Suprapubic skin (tissue), 4 donors: ENCODE results near the gene RFC2. TPM values are rescaled to one million over a fixed set of nuclear protein-coding genes. Genes with fewer than 3 reads are reported as not detected.

Experiments
- DNase-seq, 2 donors: peaks; one replicate each; pipeline ENCODE4 v3.0.0-alpha.2; 2019; ENCODE audit warnings: low spot score in 2 of 2
- H3K27ac ChIP-seq: fragments of 200-600 bp; sonication (generic); one replicate; pipeline ENCODE4 v1.5.1; 2019
- H3K27me3 ChIP-seq: fragments of 200-600 bp; sonication (generic); one replicate; pipeline ENCODE4 v1.5.1; 2019
- H3K36me3 ChIP-seq: fragments of 200-600 bp; sonication (generic); one replicate; pipeline ENCODE4 v1.5.1; 2019
- H3K4me1 ChIP-seq: fragments of 200-600 bp; sonication (generic); one replicate; pipeline ENCODE4 v1.5.1; 2019
- H3K4me3 ChIP-seq: fragments of 200-600 bp; sonication (generic); one replicate; pipeline ENCODE4 v1.5.1; 2019; ENCODE audit warnings: mild to moderate bottlenecking
- H3K9me3 ChIP-seq: fragments of 200-600 bp; sonication (generic); one replicate; pipeline ENCODE4 v1.5.1; 2019
- EP300 ChIP-seq: sonication (generic); formaldehyde crosslinking; IDR thresholded peaks from one replicate; pipeline ENCODE4 v1.6.1; 2017; ENCODE audit warnings: antibody characterized with exemption
- POLR2A ChIP-seq, 2 donors: fragments of 450-650 bp; IDR thresholded peaks; one replicate each; pipeline ENCODE4 v1.6.1; 2017; ENCODE audit warnings: antibody characterized with exemption in 2 of 2, mild to moderate bottlenecking in 2 of 2, moderate library complexity in 2 of 2
- POLR2AphosphoS5 ChIP-seq, 3 donors: sonication (generic); formaldehyde crosslinking; IDR thresholded peaks; one replicate each; pipeline ENCODE4 v1.6.1; 2017; ENCODE audit warnings: antibody characterized with exemption in 3 of 3
- WGBS: methylation state at CpG from one replicate; pipeline ENCODE4 v1.1.5; 2018; 5-methylcytosine and 5-hydroxymethylcytosine counted together
- total RNA-seq, 4 donors: library from RNA; depleted of rRNA; stranded (reverse); fragments of >200 nt; gene quantifications; one replicate each; pipeline ENCODE4 v1.1.0, GENCODE V29; 2016
- TF ChIP-seq, protein P1 (sequence below), 2 donors: fragments of 200-600 bp in 1 of 2; fragments of 450-650 bp in 1 of 2; sonication (generic) in 1 of 2; IDR thresholded peaks; one replicate each; pipeline ENCODE4 v1.5.1; 2016 to 2019; ENCODE audit warnings: antibody characterized with exemption in 2 of 2, mild to moderate bottlenecking in 1 of 2, moderate library complexity in 1 of 2

The RFC2 gene
- 10 to 100 TPM; 15.0 to 17.2 (median 16.4) TPM for total RNA-seq

DNA sequence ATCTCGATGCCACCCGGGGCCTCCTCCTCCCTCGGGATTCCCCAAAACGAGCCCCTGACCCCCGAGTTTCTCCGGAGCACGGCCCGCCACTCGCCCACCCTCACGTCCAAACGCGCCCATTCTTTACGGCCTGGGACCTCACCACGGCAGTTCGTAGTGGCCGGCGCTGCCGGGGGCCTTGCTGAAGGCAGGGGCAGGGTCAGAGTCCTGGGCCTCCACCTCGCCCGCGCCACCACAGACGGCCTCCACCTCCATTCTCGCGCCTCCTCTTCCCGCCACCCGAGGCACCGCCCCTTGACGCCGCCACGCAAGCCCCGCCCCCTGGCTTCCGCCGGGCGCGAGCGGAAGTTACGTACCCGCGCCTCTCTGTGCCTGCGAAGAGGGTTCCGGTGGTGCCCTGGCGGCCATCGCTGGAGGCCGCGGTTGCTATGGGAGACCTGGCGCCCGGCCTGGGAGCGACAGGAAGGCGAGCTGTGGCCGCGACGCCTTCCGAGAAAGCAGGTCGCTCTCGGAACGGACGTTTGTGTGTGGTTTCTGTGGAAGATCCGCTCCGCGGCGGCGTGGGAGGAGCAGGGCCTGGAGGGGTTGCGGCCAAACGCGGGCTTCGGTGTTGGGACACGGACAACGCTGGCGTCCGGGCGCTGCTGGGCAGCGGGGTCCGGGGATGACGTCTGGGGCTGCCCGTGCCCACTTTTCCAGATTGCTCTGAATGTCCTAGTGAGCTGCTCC lies at the start of gene RFC2:
Gene RFC2 (minus strand): TSS at position 271 of the 729 bp plus-strand sequence. CDS start 16 bp downstream, at position 255.
- no peaks in the 10 kb centered on the region for H3K9me3 ChIP-seq
- under 1% methylated on average over 31 of the region's 75 CpGs for WGBS
- peaks cover 22% of the 10 kb centered on the region for H3K36me3 ChIP-seq
- peak; percentile 97 to 98 for DNase-seq
- peak within 1 kb of the TSS; percentile 93 for H3K4me3 ChIP-seq
- TF ChIP-seq POLR2A (IDR thresholded peaks at IDR 0.05) (peak in 1 of 2 donors; percentile 65), EP300 (no peak), POLR2AphosphoS5 (IDR thresholded peaks at IDR 0.05) (peak; percentile 28 to 99 (median 89))
- TF ChIP-seq, protein P1, sequence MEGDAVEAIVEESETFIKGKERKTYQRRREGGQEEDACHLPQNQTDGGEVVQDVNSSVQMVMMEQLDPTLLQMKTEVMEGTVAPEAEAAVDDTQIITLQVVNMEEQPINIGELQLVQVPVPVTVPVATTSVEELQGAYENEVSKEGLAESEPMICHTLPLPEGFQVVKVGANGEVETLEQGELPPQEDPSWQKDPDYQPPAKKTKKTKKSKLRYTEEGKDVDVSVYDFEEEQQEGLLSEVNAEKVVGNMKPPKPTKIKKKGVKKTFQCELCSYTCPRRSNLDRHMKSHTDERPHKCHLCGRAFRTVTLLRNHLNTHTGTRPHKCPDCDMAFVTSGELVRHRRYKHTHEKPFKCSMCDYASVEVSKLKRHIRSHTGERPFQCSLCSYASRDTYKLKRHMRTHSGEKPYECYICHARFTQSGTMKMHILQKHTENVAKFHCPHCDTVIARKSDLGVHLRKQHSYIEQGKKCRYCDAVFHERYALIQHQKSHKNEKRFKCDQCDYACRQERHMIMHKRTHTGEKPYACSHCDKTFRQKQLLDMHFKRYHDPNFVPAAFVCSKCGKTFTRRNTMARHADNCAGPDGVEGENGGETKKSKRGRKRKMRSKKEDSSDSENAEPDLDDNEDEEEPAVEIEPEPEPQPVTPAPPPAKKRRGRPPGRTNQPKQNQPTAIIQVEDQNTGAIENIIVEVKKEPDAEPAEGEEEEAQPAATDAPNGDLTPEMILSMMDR (IDR thresholded peaks at IDR 0.05): peak; percentile 45 to 46
- H3K27me3 ChIP-seq: no peaks in the 10 kb centered on the region
- H3K4me1 ChIP-seq: peaks cover 24% of the 10 kb centered on the region
- H3K27ac ChIP-seq: peak within 1 kb of the TSS; percentile 95

DNA sequence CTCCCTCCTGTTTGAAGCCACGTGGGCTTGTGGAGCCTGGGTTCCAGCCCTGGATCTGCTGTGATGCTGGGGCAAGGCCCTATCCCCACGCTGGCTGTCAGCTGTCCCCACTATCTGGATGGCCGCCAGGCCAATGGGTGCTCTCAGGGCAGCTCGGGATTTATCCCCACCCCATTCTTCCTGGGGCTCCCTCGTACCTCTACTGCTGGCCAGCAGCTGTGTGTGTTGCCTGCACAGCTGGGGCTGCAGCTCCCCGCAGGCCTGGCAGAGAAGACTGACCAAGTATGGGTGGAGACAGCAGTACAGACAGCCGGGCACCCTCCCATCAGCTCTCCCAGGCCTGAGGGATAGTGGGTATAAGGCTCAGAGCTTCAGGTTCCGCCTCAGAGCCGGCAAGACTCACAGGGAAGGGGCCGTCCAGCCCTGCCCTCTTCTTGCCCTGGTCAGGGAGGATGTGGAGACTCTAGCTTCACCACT lies 48.6 kb upstream of the RFC2 start:
- Histone ChIP-seq H3K9me3 (no peaks in the 10 kb centered on the region), H3K4me3 (no peak overlapping the region), H3K27ac (no peak overlapping the region), H3K27me3 (no peaks in the 10 kb centered on the region), H3K4me1 (peaks cover 27% of the 10 kb centered on the region), H3K36me3 (no peaks in the 10 kb centered on the region)
- TF ChIP-seq EP300 (no peak), POLR2AphosphoS5 (IDR thresholded peaks at IDR 0.05) (no peak), POLR2A (IDR thresholded peaks at IDR 0.05) (no peak)
- TF ChIP-seq, protein P1 (IDR thresholded peaks at IDR 0.05): no peak
- WGBS: 40% methylated on average over 5 of the region's 10 CpGs
- no peak for DNase-seq

DNA sequence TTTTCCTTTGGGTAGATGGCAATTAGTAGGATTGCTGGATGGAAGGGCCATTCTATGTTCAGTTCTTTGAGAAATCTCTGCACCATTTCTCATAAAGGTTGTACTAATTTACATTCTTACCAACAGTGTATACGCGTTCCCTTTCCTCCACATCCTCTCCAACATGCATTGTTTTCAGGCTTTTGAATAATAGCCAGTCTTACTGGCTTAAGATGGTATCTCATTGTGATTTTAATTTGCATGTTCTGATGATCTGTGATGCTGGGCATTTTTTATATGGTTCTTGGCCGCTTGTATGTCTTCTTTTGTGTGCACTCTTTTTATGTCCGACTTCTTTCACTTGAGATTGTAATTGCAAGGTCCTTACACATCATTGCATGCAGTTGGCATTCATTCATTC lies 46.7 kb upstream of the RFC2 start:
- H3K9me3 ChIP-seq: no peaks in the 10 kb centered on the region
- H3K4me1 ChIP-seq: peaks cover 9% of the 10 kb centered on the region
- 83% methylated on average over 4 of the region's 4 CpGs for WGBS
- TF ChIP-seq EP300 (no peak), POLR2AphosphoS5 (IDR thresholded peaks at IDR 0.05) (no peak), POLR2A (IDR thresholded peaks at IDR 0.05) (no peak)
- TF ChIP-seq, protein P1 (IDR thresholded peaks at IDR 0.05): no peak
- no peaks in the 10 kb centered on the region for H3K36me3 ChIP-seq
- DNase-seq: no peak
- no peaks in the 10 kb centered on the region for H3K27me3 ChIP-seq
- H3K4me3 ChIP-seq: no peak overlapping the region
- no peak overlapping the region for H3K27ac ChIP-seq

DNA sequence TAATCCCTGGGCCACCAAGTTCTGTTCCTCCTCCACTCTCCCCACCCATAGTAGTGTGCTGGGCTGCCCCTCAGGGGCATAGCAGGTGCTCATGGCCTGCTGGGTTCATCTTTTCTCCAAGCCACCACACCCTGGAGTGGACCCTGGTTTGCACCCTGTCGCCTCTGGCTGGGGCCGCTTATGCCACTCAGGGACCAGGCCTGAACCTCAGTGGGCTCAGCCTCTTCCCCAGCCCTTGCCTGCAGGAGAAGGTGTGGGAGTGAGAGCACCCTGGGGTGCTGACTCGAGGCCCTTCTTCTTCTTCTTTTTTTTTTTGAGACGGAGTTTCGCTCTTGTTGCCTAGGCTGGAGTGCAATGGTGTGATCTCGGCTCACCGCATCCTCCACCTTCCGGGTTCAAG lies 45.2 kb upstream of the RFC2 start:
- no peak for DNase-seq
- no peak for TF ChIP-seq POLR2AphosphoS5 (IDR thresholded peaks at IDR 0.05)
- no peaks in the 10 kb centered on the region for H3K9me3 ChIP-seq
- H3K27me3 ChIP-seq: no peaks in the 10 kb centered on the region
- peaks cover 12% of the 10 kb centered on the region for H3K4me1 ChIP-seq
- H3K36me3 ChIP-seq: no peaks in the 10 kb centered on the region
- 86% methylated on average over 8 of the region's 8 CpGs for WGBS
- no peak overlapping the region for H3K27ac ChIP-seq
- no peak overlapping the region for H3K4me3 ChIP-seq

DNA sequence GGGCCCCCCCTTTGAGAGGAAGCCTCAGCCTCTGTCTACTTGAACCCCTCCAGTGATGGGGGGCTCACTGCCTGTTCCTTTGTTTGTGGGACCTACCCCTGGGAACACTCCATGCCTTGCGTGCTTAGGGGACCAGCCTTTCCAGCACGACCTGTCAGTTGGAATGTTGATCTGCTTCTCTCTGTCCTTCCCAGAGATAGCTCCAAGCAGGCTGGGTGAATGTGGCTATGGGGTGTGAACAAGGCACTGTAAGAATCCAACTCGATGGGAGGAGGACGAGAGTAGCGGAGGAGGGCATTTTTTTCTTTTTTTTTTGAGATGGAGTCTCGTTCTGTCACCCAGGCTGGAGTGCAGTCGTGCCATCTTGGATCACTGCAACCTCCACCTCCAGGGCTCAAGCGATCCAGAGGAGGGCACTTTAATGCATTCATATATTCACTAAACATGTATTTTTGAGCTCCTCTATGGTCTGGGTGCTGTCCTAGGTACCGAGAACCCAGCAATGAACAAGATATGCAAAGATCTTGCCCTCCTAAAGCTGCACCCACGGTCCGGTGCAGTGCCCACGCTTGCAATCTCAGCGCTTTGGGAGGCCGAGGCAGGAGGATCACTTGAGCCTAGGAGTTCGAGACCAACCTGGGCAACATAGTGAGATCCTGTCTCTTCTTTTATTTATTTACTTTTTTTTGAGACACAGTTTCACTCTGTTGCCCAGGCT lies 43.5 kb upstream of the RFC2 start:
- 77% methylated on average over 15 of the region's 15 CpGs for WGBS
- no peak overlapping the region for H3K27ac ChIP-seq
- no peaks in the 10 kb centered on the region for H3K9me3 ChIP-seq
- no peak for DNase-seq
- H3K27me3 ChIP-seq: no peaks in the 10 kb centered on the region
- H3K4me1 ChIP-seq: peaks cover 18% of the 10 kb centered on the region
- TF ChIP-seq POLR2AphosphoS5 (IDR thresholded peaks at IDR 0.05) (no peak), EP300 (no peak), POLR2A (IDR thresholded peaks at IDR 0.05) (no peak)
- TF ChIP-seq, protein P1 (IDR thresholded peaks at IDR 0.05): no peak
- no peaks in the 10 kb centered on the region for H3K36me3 ChIP-seq
- no peak overlapping the region for H3K4me3 ChIP-seq
